Transverse colon (tissue), 4 donors: ENCODE measurements around the gene SDCCAG8.

Experiments
- POLR2AphosphoS5 ChIP-seq, 3 donors: sonication (generic); formaldehyde crosslinking; IDR thresholded peaks; one replicate each; pipeline ENCODE4 v1.6.1; 2016; ENCODE audit warnings: antibody characterized with exemption in 3 of 3
- TF ChIP-seq, protein P1 (sequence below), 5 experiments: fragments of 200-600 bp in 3 of 5; fragments of 450-650 bp in 2 of 5; sonication (generic) in 3 of 5; IDR thresholded peaks; 1 replicate in 2 of 5; 2 replicates in 3 of 5; pipeline ENCODE4 v1.5.1; 2016 to 2017; ENCODE audit warnings: antibody characterized with exemption in 5 of 5, inconsistent platforms in 3 of 5, mild to moderate bottlenecking in 2 of 5, moderate library complexity in 1 of 5

DNA sequence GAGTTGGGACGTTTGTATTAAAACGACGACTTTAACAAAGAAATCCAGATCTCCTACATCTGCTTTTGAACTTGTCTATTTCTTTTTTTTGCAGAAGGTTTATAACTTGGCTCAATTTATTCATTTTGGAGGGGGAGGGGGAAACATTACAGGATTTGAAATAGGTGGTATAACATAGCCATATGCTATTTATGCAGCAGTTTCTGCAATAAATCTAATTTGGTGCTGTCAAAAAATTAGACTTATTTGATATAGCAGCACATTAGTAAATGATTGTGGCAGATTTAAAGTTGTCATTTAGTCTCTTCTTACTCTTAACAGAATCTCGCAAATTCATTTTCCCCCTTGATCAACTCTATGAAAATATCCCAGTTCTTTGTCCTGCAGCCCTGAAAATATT lies 138.2 kb downstream of the SDCCAG8 start:
- TF ChIP-seq, protein P1, sequence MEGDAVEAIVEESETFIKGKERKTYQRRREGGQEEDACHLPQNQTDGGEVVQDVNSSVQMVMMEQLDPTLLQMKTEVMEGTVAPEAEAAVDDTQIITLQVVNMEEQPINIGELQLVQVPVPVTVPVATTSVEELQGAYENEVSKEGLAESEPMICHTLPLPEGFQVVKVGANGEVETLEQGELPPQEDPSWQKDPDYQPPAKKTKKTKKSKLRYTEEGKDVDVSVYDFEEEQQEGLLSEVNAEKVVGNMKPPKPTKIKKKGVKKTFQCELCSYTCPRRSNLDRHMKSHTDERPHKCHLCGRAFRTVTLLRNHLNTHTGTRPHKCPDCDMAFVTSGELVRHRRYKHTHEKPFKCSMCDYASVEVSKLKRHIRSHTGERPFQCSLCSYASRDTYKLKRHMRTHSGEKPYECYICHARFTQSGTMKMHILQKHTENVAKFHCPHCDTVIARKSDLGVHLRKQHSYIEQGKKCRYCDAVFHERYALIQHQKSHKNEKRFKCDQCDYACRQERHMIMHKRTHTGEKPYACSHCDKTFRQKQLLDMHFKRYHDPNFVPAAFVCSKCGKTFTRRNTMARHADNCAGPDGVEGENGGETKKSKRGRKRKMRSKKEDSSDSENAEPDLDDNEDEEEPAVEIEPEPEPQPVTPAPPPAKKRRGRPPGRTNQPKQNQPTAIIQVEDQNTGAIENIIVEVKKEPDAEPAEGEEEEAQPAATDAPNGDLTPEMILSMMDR (IDR thresholded peaks at IDR 0.05), result no peak
- no peak for TF ChIP-seq POLR2AphosphoS5 (IDR thresholded peaks at IDR 0.05)
